GM23338 (cell line): ENCODE data around the gene DCAF6. TPM values are rescaled to one million over a fixed set of nuclear protein-coding genes. Genes with fewer than 3 reads are reported as not detected.

Experiments used
- ATAC-seq: fragments of 200-7000 bp; cut with Tn5 transposase; 3 replicates; pipeline ENCODE4 v1.9.1; 2020
- DNase-seq: peaks from one replicate; pipeline ENCODE4 v3.0.0-alpha.2; 2015; ENCODE audit warnings: low spot score
- H2AFZ ChIP-seq: fragments of 200-600 bp; sonication (generic); 2 replicates; pipeline ENCODE4 v1.8.0; 2016; ENCODE audit warnings: antibody characterized with exemption, mild to moderate bottlenecking, moderate library complexity
- H3F3A ChIP-seq: fragments of 200-600 bp; sonication (generic); replicated peaks from 2 replicates; pipeline ENCODE4 v1.8.0; 2017; ENCODE audit warnings: antibody characterized with exemption, mixed run types, low read depth
- H3K27ac ChIP-seq: fragments of 200-600 bp; sonication (generic); 2 replicates; pipeline ENCODE4 v1.6.1; 2016; ENCODE audit warnings: low read depth
- H3K27me3 ChIP-seq: fragments of 200-600 bp; sonication (generic); 2 replicates; pipeline ENCODE4 v1.8.0; 2016; ENCODE audit warnings: mild to moderate bottlenecking, mixed run types, moderate library complexity; ENCODE audit not compliant: insufficient read depth
- H3K36me3 ChIP-seq: fragments of 200-600 bp; sonication (generic); 2 replicates; pipeline ENCODE4 v1.8.0; 2016; ENCODE audit warnings: mild to moderate bottlenecking; ENCODE audit not compliant: insufficient read depth
- H3K4me1 ChIP-seq: fragments of 200-600 bp; sonication (generic); 2 replicates; pipeline ENCODE4 v1.8.0; 2016; ENCODE audit warnings: mild to moderate bottlenecking, moderate library complexity; ENCODE audit not compliant: insufficient read depth
- H3K4me2 ChIP-seq: fragments of 200-600 bp; sonication (generic); 2 replicates; pipeline ENCODE4 v1.7.1; 2017; ENCODE audit warnings: mixed run types
- H3K4me3 ChIP-seq: fragments of 200-600 bp; sonication (generic); 2 replicates; pipeline ENCODE4 v1.6.1; 2016; ENCODE audit warnings: mixed run types
- H3K79me2 ChIP-seq: fragments of 200-600 bp; sonication (generic); replicated peaks from 2 replicates; pipeline ENCODE4 v1.8.0; 2017; ENCODE audit warnings: mild to moderate bottlenecking; ENCODE audit not compliant: insufficient read depth
- H3K9me2 ChIP-seq: fragments of 200-600 bp; sonication (generic); 2 replicates; pipeline ENCODE4 v1.8.0; 2017; ENCODE audit not compliant: insufficient read depth
- H4K20me1 ChIP-seq: fragments of 200-600 bp; sonication (generic); replicated peaks from 2 replicates; pipeline ENCODE4 v1.8.0; 2017; ENCODE audit warnings: mild to moderate bottlenecking; ENCODE audit not compliant: insufficient read depth
- H3K27ac Mint-ChIP-seq: 2 replicates; pipeline ENCODE4 v1.8.0; 2020; ENCODE audit warnings: inconsistent platforms, mild to moderate bottlenecking, moderate library complexity, mixed read lengths
- H3K27me3 Mint-ChIP-seq: 3 replicates; pipeline ENCODE4 v1.8.0; 2022; ENCODE audit warnings: low read depth, mild to moderate bottlenecking, moderate library complexity, mixed read lengths, inconsistent platforms; ENCODE audit not compliant: insufficient read depth, poor library complexity
- H3K36me3 Mint-ChIP-seq: 3 replicates; pipeline ENCODE4 v1.8.0; 2021; ENCODE audit warnings: low read depth, mild to moderate bottlenecking, inconsistent platforms, moderate library complexity, mixed read lengths
- H3K4me1 Mint-ChIP-seq: 3 replicates; pipeline ENCODE4 v1.8.0; 2020; ENCODE audit warnings: mild to moderate bottlenecking, inconsistent platforms, mixed read lengths
- H3K4me3 Mint-ChIP-seq: 3 replicates; pipeline ENCODE4 v1.8.0; 2021; ENCODE audit warnings: moderate library complexity, mild to moderate bottlenecking, inconsistent platforms, mixed read lengths
- H3K9me3 Mint-ChIP-seq: 3 replicates; pipeline ENCODE4 v1.8.0; 2020; ENCODE audit warnings: moderate library complexity, mild to moderate bottlenecking, inconsistent platforms, mixed read lengths
- ETS1 ChIP-seq: IDR thresholded peaks from 2 replicates; pipeline ENCODE4 v1.6.1; 2016; ENCODE audit warnings: antibody characterized with exemption
- EZH2phosphoT487 ChIP-seq: fragments of 200-600 bp; sonication (generic); IDR thresholded peaks from one replicate; pipeline ENCODE4 v1.8.1; 2018; ENCODE audit warnings: antibody characterized with exemption; ENCODE audit not compliant: unreplicated experiment
- JUNB ChIP-seq: IDR thresholded peaks from one replicate; pipeline ENCODE4 v1.6.1; 2016; ENCODE audit warnings: antibody characterized with exemption; ENCODE audit not compliant: unreplicated experiment
- NANOG ChIP-seq: IDR thresholded peaks from 2 replicates; pipeline ENCODE4 v1.6.1; 2016; ENCODE audit warnings: antibody characterized with exemption, borderline replicate concordance
- POLR2AphosphoS5 ChIP-seq: IDR thresholded peaks from 2 replicates; pipeline ENCODE4 v1.6.1; 2016; ENCODE audit warnings: antibody characterized with exemption, low read depth
- STAT1 ChIP-seq: IDR thresholded peaks from one replicate; pipeline ENCODE4 v1.6.1; 2016; ENCODE audit warnings: antibody characterized with exemption; ENCODE audit not compliant: unreplicated experiment
- ZNF331 ChIP-seq: fragments of 250-450 bp; sonication (Bioruptor Pico); IDR thresholded peaks from 2 replicates; pipeline ENCODE4 v1.5.0; 2020; ENCODE audit warnings: low read depth, mild to moderate bottlenecking, moderate library complexity
- ZNF462 ChIP-seq: fragments of 250-450 bp; sonication (Bioruptor Pico); IDR thresholded peaks from 2 replicates; pipeline ENCODE4 v1.5.0; 2020; ENCODE audit warnings: mild to moderate bottlenecking, moderate library complexity
- polyA plus RNA-seq: library from polyadenylated mRNA; unstranded; fragments of >200 nt; fragmentation: Nextera tagmentation; extraction: Ambion mirVana; gene quantifications from 2 replicates; pipeline ENCODE4 v1.2.1, GENCODE V29; 2016
- total RNA-seq: library from RNA; depleted of rRNA; stranded (reverse); fragments of >200 nt; shearing (Covaris generic); gene quantifications from 2 replicates; pipeline ENCODE4 v1.2.3, GENCODE V29; 2014

Gene DCAF6
- total and polyA plus RNA-seq, 2 experiments from 2014 or later = 18.6 to 27.3 TPM

- ATAC-seq (peak; percentile 36), DNase-seq (peak; percentile 79)
- peaks cover 3% of the 10 kb centered on the region; the same call in 1 of the 3 replicates for H3K36me3 Mint-ChIP-seq
- no peaks in the 10 kb centered on the region; the same call in 2 of the 3 replicates for H3K9me3 Mint-ChIP-seq
- no peaks in the 10 kb centered on the region for H3K27me3 ChIP-seq
- H3K27me3 Mint-ChIP-seq = peaks cover 14% of the 10 kb centered on the region
- peak within 1 kb of the TSS; percentile 84 for H3K4me3 Mint-ChIP-seq
- peak within 1 kb of the TSS; percentile 100 for H3K27ac Mint-ChIP-seq
- H3K79me2 ChIP-seq = peaks cover 78% of the 10 kb centered on the region
- 0 out of 2 replicates have a peak, but pooled peaks cover 3% of the 10 kb centered on the region for H3F3A ChIP-seq
- peak within 1 kb of the TSS; percentile 75; the same call in 1 of the 2 replicates for H2AFZ ChIP-seq
- H3K9me2 ChIP-seq = no peaks in the 10 kb centered on the region
- 0 out of 2 replicates have a peak, but pooled peaks cover 1% of the 10 kb centered on the region for H4K20me1 ChIP-seq
- H3K4me3 ChIP-seq = peak within 1 kb of the TSS; percentile 55
- H3K36me3 ChIP-seq = no peaks in the 10 kb centered on the region
- TF ChIP-seq ZNF462 (no peak), JUNB (no peak), NANOG (no peak), ETS1 (no peak), STAT1 (no peak), POLR2AphosphoS5 (peak; percentile 54), ZNF331 (CRISPR knock-in tag) (no peak), EZH2phosphoT487 (no peak)
- H3K4me1 Mint-ChIP-seq = peaks cover 15% of the 10 kb centered on the region
- peak within 1 kb of the TSS; percentile 75 for H3K4me2 ChIP-seq
- peak within 1 kb of the TSS; percentile 95 for H3K27ac ChIP-seq
- peaks cover 25% of the 10 kb centered on the region for H3K4me1 ChIP-seq
Observed at GRCh38 chr1:167936930-167937708, 636 bp downstream of the DCAF6 start, which contains the start of gene MPC2. MPC2 (minus strand) TSS chr1:167937072; CDS start chr1:167935841, 1,231 bp downstream.
